Measurements from ENCODE around the gene DAZAP1.

DAZAP1 gene

DNA sequence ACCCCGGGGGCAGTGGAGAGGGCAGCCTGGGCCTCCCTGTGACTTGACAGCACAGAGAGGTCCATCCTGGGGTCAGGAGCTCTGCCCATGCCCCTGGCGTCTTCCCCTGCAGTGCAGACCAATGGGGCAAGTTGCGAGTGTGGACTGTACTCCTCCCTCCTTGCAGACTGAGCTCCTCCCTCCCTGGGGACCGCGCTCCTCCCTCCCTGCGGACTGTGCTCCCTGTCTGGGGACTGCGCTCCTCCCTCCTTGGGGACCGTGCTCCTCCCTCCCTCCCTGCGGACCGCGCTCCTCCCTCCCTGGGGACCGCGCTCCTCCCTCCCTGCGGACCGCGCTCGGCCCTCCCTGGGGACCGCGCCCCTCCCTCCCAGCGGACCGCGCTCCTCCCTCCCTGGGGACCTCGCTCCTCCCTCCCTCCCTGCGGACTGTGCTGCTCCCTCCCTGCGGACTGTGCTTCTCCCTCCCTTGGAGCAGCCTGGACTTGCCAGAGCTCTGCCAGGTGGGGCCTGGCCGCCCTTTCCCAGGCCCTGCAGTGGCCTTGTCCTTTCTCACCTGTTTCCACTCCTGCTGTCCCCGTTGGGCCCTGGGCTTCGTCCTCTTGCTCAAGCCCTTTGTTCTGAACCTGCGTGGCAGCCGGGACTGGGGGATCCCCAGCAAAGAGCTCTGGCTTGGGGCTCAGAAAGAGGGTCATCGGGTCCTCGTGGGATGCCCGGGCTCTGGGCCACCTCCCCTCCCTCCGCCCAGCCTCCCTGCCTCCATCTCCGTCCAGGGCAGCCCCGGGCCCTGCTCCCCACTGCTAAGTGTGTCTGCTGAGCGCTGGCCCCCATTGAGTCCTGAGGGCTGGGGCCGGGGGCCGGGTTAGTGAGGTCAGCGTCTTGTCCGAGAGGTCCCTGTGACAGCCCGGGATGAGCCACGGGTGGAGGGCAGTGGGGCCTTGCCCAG is 12.9 kb upstream of the DAZAP1 start:
- DNase-seq: no peak

DNA sequence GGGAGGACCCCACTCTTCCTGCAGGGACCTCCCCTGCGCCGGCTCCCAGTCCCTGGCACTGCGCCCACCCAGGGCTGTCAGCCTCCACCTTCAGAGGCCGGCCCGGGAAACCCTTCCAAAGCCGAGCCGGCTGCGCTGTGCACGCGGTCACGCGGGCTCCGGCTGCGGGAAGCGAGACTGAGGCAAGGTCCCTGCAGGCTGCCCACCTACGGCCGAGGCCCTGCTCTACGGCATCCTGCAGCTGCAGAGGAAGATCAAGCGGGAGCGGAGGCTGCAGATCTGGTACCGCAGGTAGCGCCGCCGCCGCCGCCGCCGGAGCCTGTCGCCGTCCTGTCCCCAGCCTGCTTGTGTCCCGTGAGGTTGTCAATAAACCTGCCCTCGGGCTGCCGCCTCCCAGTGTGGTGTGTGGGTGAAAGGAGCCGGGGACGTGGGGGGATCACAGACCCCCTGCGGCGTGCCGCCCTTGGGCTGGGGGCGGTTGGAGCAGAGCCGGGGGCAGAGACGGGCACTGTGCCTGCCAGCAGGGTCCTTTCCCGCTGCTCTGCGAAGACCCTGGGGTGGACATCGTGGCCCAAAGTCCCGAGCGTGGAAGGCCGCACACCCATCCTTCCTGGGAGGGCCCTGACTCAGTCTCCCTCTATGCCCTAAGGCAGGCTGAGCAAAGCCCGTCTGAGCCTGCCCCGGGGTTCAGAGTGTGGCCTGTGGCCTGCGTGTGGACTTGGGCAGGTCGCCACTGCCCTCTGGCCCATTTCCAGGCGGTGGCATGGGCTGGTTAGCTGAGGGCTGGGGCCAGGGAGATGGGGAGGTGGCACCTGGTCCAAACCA is 12.0 kb upstream of the DAZAP1 start:
- DNase-seq: no peak

DNA sequence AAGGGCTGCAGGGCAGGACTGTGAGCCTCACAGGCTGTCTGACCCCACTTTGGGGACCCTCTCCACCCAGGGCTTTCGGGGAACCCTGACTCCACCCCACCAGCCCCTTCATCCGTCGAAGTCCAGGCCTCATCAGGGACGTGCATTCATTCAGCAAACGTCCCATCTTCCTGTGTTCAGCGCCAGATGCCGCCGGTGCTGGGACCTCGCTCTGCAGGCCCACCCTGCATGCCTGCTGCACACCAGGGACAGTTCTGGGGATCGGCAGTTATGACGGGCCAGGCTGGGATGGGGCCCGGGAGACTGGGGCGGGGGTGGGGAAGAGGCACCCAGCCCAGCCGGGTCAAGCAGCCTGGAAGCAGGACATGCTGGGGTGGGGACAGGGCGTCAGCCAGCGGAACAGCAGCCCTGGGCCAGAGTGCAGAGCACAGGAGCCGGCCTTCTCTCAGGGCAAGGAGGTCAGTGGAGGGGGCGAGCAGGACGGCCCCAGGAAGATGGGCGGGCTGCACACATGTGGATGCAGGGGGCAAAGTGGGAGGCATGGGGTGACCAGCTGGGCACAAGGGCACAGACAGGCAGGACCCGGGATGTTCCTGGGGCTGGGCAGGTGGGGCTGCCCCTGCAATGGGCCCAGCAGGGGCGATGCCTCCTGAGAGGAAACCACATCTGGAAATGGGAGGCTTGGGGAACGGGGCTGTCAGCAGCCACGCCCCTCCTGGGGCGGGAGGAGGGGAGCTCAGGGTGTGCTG is 11.2 kb upstream of the DAZAP1 start:
- no peak for DNase-seq

DNA sequence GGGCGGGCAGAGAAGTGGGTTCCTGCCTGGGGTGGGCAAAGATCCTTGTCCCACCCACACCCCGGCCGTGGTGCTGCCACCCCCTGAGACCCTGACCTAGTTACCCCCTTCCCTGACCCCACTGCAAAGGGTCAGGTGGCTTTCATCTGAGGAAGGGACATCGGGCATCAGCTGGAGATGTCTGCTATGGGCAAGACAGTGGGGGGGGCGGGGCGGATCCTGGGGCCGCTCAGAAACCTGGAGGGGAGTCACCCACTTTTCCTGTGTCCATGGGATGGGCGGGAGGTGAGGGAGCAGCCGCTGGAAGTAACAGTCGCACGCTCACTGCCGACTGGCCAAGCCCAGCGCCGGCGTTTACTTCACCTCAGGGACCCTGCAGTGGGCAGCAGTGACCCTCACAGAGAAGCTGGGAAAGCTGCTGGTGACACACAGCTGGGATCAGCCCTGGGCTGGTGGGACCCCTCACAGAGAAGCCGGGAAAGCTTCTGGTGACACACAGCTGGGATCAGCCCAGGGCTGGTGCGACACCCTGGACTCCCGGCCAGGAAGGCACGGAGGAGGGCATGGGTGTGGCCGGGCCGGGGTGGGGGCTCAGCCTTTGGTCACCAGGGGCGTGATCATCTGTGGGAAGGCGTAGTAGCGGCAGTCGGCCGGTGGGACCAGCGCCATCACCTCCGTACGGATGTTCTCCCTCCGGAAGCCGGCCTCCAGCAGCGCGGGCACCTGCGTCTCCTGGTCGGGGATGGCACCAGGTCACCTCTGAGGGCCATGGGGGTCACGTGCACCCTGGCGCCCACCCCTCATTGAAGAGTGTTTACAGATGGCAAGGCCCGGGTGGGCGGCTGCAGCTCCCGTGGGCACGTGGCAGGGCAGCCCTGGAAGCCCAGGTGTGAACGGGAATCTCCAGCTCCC is 10.4 kb upstream of the DAZAP1 start:
- no peak for DNase-seq

DNA sequence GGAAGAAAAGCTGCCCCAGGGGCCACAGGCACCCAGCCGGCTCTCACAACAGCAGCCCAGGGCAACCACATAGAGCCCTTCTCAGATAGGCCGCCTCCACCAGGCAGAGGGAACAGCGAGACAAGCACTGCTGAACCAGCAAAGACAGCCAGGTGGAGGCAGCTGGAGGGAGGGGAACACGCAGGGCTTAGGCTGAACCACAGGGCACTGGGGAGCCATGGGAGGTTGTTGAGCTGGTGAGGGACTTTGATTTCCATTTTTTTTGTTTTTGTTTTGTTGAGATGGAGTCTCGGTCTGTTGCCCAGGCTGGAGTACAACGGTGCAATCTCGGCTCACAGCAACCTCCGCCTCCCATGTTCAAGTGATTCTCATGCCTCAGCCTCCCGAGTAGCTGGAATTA is 9.5 kb upstream of the DAZAP1 start:
- DNase-seq: no peak

DNA sequence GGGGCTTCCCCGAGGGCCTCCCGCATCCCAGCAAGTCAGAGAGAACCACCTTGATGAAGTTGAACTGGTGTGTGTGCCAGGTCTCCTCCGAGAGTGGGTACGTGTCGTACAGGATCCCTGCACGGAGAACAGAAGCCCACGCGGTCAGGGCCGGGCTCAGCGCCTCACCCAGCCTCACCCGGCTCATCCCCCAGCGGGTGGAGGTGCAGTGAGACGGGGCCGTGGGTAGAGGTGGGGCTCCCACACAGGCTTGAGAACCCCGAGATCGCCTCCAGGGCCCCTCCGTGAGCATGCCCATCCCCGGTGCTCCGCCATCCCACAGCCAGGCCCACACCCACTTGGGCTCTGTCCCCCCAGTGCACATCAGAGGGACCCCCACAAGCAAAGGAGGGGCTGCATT is 8.3 kb upstream of the DAZAP1 start:
- no peak for DNase-seq

DNA sequence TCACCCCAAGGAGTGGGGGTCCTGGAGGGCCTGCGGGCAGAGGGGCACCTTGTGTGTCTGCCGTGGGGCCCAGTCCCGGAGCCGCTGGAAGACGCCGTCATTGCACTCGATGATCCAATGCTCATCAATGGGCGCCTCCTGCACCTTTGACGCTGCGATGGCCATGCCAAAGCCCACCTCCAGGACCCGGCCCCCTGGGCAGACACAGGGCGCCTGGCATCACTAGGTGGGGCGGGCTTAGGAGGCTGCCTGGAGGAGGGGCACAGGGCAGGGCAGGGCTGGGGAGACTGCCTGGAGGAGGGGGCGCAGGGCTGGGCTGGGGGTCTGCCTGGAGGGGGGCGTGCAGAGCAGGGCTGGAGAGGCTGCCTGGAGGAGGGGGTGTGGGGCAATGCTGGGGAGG is 7.6 kb upstream of the DAZAP1 start:
- DNase-seq: no peak

DNA sequence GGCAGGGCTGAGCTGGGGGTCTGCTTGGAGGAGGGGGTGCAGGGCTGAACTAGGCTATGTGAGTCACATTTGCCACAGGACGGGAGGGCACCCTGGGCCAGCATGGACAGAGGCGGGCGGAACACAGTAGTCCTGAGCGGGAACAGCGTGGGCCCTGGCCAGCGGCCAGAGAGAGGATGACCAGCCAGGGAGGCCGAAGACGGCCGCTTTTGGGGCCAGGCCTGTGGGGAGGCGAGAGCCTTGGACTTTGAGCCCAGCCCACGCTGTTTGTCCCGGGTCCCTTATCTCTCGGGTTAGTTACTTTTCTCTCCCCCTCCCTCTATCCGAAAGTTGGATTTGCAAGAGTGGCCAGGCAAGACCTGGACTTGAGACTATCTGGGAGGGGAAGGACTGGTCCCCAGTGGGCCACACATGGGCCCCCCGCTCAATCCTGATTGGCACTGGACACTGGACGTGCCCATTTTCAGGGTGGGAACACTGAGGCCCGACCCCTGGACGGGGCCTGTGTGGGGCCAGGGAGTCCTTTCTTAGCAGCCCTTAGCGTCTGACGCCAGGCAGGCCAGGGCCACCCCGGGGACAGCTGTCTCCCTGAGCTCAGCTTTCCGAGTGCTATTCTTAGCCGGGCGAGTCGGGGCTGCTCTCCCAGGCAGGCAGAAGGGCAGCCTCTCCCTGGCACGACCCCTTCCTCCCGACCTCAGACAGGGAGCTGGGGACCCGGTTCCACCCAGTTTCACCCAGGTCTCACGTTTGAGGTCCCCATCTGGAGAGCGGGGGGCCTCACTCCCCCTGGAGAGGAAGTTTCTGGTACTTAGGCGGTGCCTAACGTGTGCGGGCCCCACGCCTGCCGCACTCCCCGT is 6.9 kb upstream of the DAZAP1 start:
- DNase-seq: no peak

DNA sequence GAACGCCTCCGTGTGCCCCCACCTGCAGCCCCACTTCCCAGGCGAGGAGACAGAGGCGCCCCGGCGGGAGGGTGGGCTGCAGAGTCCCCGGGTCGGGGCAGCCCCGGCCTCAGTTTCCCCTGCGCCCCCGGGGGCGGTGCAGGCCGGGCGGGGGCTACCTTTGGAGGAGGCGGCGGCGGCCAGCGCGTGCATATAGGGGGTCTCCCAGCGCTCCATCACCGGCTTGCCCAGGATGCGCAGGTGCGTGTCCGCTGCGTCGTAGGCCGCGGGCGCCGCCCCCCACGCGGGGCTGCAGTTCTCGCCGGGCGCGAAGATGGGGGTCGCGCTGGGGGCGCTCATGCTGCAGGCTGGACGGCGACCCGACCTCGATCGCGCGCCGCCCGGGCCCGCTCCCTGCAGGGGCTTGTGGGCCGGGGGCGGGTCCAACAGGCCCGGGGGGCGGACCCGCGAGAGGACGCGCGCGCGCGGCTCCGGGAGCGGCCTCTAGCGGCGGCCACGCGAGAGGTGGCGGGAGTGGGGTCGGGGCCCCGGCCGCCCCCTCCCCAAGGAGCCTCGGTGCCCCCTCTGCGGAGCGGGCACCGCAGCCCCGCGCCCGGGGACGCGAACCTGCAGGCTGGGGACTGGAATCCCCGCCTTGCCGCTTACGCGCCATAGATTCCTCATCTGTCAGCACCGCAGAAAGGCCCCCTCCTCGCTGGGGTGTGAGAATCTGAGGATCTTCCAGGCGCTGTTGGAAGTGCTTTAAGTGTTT is 6.1 kb upstream of the DAZAP1 start, which contains the start of gene GAMT:
GAMT (minus strand) TSS at position 405 of the 751 bp plus-strand sequence; CDS start at position 339, 66 bp downstream.
- DNase-seq: peak; percentile 34

DNA sequence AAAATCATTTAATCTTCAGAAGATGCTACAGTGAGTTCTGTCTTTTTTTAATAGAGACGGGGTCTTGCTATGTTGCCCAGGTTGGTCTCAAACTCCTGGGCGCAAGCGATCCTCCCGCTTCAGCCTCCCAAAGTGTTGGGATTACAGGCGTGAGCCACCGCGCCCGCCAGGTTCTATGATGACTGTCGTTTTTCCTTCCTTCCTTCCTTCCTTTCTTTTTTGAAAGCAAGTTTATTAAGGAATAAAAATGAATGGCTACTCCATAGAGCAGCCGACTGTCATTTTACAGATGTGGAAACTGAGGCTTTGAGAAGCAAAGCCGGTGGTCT is 5.5 kb upstream of the DAZAP1 start:
- DNase-seq: no peak

DNA sequence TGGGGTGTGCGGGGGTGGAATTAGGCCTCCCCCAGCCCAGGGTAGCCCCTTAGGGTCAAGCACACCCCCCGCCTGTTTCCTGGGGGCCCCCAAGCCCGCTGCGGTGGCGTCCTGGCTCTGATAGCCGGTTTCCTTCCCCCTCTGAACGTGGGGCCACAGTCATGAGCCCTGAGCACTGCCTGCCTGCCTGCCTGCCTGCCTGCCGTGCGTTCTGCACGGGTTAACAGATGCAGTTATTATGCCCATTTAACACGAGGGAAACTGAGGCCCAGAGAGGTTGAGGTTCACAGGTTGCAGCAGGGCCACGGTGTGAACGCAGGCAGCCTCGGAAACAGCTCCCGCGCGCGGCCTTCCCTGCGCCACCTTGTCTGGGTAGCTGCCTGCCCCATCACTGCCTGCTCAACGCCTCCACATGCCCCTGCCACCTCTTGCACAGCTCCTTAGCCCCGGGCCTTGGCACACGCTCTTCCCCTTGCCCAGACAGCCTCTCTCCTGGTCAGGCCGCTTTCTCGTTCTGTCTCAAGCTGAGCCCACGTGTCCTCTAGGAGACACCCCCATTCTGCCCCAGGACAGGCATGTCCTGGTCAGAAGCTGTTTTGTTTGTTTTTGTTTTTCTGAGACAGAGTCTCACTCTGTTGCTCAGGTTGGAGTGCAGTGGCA is 4.8 kb upstream of the DAZAP1 start:
- no peak for DNase-seq

DNA sequence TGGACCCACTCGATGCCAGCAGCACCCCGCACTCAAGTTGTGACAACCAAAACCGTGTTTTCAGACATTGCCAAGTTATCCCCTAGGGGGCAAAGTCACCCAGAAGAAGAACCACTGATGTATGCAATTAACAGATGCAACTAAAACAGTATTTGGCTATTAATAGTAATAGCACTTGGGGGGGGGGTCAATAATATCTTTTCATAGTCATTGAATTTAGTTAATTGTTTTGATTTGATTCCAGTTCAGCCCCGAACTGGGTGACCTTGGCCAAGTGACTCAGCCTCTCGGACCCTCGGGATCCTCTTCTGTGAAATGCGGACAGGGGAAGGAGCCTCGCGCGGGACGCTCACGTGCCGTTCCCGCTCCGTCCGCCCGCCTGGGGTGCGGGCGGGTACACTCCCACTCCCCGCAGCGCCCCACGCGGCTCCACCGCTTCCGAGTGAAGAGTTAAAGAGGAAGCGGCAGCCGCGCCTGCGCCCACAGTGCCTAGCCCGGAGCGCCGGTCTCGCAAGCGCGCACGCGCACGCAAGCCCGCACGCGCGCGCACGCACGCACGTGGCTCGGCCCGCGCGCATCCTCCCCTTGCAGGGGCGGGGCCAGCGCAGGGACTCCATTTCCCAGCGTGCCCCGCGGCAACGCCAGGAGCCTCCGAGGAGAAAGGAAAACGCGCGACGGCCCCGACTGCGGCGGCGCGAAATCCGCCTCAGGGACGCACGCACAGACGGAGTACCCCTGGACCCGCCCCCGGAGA is 435 bp upstream of the DAZAP1 start:
- DNase-seq: peak; percentile 100

DNA sequence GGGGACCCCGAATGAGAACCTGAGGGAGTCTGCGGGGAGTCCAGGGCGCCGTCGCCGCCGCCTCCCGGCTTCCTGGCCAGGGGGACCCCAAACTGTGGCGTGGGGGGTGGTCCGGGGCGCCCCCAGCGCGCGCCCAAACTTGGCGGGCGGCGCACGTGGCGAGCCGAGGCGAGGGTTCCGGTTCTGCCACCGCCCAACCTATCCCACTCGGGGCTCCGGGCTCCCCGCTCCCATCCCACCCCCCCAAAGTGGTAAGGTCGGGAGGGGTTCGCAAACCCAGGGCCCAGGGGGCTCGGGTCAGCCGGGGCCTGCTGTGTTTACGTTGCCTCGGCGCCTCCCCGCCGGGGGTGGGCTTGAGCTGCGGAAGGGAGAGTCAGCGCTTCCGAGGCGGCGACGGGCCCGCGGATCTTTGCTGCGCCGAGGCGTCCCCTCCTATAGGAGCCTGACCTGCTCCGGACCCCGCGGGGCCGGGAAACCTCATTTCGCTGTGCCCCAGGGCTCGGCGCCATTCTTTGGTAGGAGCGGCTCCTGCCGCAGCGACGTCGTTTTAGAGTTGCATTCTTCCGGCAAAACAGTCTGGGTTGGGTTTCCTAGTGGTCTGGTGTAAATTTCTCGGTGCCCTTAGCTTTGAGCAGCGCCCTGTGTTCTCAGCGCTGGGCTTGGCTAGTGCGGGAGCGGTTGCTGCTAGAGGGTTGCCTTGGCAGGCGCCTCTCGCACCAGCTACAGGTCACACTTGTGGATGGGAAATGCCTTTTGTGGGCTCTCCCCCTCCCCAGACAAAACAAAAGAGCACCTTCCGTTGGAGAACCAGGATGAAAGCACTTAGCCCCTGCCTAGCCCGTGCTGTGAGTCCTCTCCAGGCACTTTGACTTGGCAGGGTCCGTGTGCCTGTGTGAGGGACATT is 1.2 kb downstream of the DAZAP1 start:
- DNase-seq: peak; percentile 66

DNA sequence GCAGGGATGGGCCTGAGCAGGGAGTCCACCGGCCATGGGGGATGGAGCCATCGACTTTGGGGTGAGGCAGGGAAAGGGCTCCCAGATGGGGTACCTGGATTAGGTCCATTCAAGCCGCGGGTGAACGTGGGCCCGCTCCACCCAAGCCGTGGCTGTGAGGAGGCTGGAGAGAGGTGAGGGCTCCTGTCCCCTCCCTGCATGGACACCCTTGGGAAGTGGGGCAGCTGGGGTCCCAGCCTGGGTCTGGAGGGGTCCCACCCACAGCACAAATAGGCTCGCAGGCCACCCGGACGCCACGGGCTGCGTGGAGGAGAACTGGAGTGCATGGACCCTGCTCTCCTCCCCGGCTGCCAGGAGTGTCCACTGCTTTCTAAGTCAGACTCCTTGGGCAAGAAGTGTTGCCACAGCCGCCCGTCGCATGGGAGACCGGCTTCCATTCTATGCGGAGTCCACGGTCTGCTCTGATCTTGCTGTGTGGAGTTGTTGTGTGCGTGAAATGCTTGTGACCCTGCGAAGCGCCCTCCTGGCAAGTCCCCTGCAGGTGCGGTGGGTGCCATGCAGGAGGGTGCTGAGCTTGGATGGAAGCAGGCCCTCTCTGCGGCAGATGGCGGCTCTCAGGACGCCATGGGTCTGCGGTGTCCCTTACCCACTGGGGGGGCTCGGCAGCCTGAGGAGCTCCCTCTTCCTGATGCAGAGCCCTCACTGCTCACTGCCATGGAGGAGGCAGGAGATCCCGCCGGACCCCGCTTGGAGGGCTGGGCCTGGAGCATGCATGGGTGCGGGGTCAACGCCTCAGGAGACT is 2.0 kb downstream of the DAZAP1 start:
- no peak for DNase-seq

DNA sequence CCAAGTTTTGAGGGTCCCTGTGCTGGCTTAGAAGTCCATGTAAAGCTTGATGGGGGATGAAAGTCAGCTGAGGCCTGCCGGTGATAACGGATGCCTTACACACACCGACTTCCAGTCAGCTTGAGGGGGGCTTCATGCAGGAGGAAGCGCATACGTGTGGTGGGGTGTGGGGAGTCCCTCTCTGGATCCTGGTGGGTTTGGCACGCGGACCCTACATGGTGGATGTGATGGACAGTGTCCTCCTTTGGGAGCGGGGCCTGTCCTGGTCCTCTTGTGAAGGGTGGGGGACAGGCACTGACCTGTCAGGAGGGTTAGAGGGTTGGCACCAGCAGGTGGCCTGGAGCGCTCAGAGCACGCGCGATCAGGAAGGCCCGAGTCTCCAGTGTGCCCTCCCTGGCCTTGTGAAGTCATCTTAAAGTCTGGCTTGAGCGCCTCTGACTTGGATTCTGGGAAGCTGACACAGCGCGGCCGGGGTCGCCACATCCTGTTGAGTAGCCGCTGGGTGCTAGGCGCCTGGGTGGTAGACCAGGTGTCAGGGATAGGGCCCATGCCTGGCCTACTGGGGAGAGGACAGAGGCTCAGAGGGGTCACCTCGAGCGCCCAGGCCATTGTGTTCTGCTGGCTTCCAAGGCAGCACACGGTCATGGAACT is 2.9 kb downstream of the DAZAP1 start:
- peak; percentile 11 for DNase-seq

DNA sequence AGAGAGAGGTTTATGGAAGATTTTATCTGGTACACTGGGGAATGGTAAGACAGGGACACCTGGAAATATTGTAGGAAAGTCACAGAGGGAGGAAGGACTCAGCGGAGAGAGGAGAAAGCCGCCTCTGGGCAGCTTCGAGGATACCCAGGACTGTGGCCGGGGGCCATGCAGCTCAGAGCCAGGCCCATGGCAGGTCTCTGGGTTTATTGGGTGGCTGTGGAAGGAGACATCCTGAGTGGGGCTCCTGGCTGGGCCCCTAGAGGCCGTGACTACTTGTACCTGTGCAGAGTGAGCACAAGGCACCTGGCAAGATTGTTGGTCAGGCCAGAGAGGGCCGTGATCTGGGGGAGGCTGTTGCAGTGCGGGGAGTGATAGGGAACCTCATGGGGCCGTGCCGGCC is 3.4 kb downstream of the DAZAP1 start:
- DNase-seq: no peak
